Adipose tissue (tissue), 3 donors: ENCODE measurements around the gene ID4. TPM values are rescaled to one million over a fixed set of nuclear protein-coding genes. Genes with fewer than 3 reads are reported as not detected.
"Not testable (repeated sequence)": the region's sequence is repeated elsewhere in the genome, so short reads cannot be mapped to it uniquely, and the experiment has no call there.

Experiments used
- H3K27ac ChIP-seq: one replicate; pipeline ENCODE4 v1.5.1; 2013; ENCODE audit warnings: low read depth, low read length
- WGBS, 3 donors: extraction: QIAGEN DNeasy Blood & Tissue Kit; methylation state at CpG; one replicate each; pipeline ENCODE4 v1.1.7; 2013; 5-methylcytosine and 5-hydroxymethylcytosine counted together
- polyA plus RNA-seq, 3 donors: library from polyadenylated mRNA; stranded (reverse); fragments of 200-250 nt; gene quantifications; one replicate each; pipeline ENCODE4 v1.2.3, GENCODE V29; 2013
- donor health status: healthy with polysubstance abuse.
- donor health status: Bipolar disorder and iron deficiency.
- donor health status: healthy.

ID4 gene
- polyA plus RNA-seq, 3 donors = 19.2 to 86.0 (median 34.0) TPM

DNA sequence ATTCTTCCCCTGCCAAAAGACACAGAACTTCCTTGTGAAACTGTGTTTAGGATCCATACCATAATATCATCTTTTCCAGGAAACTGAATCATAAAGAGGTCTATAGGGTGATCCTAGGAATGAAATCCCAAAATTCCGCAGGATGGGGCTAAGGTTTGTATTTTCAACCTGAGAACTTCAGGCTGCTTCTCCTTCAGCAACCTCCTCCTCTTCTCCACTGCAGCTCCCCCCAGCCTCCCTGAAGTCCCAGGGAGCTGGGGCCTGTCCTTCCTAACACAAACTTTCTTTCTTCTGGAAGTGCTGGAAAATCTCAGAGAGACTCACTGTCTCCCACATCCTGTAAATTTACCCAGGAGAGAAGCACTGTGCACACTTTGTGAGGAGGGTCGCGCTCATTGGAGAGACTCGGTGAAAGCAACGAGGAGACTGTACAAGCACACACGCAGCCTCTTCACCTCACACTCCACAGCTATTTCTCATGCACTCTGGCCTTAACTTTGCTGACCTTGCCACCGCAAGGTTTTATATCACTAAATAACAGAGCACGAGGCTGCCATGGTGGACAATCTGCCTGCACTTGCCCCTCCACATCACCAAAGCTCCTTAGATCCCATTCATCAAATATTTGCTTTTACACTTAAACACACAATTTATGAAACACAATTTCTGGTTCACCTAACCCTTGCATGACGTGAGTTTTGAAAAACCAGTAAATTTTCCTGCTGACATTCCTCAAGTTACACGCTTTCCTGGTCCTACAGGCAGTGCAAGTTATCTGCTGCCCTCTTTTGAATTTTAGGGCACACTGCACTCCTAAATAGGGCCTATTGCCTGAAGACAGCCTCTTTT is 14.3 kb downstream of the ID4 start:
- WGBS, 3 donors = 30 to 46% (median 34%) methylated on average over 10 of the region's 10 CpGs
- H3K27ac ChIP-seq = no peak overlapping the region

DNA sequence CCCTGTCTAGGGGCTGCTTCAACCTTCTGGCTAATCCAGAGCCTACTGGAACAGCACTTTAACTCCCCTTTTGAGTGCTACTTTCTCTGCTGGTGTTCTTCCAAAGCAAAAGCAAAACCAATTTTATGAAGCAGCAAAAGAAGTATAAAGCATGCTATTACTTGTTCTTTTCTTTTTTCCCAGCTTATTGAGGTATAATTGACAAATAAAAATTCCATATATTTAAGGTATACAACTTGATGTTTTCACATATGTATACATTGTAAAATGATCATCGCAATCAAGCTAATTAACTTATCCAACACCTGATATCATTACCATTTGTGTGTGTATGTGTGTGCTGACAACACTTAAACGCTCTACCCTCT is 14.9 kb downstream of the ID4 start:
- H3K27ac ChIP-seq = no peak overlapping the region

DNA sequence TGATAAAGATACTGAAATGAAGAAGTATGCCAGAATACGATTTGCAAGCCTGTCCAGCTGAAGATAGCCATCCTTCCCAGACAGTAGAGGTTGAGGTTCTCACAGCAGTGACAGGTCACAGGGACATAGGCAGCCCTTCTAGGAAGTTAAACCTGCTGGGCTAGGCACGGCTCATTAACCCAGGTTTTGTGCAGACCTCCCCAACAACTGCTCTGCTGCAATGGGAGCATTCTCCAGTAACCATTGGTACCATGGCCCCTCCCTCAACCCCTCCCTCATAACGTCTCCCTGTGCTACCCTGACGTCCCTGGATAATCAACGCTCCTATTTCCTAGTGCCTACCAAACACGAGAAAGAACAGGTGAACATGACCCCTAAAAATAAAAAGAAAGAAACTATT is 15.8 kb downstream of the ID4 start:
- WGBS, 3 donors = 75 to 79% (median 78%) methylated on average over 6 of the region's 6 CpGs
- no peak overlapping the region for H3K27ac ChIP-seq

More for the DNA sequence above, 14.9 kb downstream of the ID4 start:
- WGBS, 3 donors = 82 to 94% (median 92%) methylated on average over 2 of the region's 2 CpGs

DNA sequence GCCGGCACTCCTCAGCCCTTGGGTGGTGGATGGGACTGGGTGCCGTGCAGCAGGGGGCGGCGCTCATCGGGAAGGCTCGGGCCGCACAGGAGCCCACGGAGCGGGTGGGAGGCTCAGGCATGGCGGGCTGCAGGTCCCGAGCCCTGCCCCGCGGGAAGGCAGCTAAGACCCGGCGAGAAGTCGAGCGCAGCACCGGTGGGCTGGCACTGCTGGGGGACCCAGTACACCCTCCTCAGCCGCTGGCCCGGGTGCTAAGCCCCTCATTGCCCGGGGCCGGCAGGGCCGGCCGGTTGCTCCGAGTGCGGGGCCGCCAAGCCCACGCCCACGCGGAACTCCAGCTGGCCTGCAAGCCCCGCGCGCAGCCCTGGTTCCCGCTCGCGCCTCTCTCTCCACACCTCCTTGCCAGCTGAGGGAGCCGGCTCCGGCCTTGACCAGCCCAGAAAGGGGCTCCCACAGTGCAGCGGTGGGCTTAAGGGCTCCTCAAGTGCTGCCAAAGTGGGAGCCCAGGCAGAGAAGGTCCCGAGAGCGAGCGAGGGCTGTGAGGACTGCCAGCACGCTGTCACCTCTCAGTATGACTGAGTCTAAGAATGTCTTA is 17.3 kb downstream of the ID4 start:
- WGBS, 3 donors = 94 to 97% (median 95%) methylated on average over 40 to 43 of the region's 43 CpGs
- H3K27ac ChIP-seq = not testable (repeated sequence)

DNA sequence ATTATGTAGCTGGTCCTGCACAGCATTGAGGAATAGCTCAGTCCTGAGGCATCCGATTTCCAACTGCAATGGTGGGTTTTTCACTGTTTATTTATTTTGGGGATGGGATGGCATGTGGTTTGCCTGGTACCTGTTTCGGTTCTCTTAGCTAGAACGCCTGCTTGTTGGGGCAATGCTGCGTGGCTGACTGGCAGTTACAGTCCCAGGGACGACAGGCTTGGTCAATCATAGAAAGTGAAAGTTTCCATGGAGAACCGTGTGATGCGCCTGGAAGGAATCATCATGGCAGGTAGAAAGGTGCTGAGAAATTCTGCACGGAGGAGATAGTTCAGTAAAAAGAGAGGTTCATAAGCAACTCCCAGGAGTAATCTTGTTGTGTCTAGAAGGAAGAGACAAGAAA is 18.4 kb downstream of the ID4 start:
- WGBS, 3 donors = 88 to 89% (median 89%) methylated on average over 8 of the region's 8 CpGs
- H3K27ac ChIP-seq = no peak overlapping the region

DNA sequence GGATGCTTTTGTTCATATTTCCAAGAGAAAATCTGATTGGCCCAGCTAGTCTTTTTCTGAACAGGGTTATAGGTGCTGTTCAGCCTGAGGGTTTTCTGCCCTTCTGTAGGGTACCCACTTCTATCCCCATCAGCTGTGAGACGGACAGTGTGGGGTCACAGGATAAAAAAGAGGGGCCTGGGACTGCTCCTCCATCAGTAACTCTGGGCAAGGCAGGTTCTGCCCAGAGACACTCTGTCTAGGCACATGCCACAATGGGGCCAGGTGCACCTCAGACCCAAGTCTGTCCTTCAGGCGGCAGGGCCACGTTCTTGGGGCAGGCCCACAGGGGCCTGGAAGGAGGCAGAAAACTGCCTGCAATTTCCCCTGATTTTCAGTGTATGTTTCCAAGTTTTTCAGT is 20.0 kb downstream of the ID4 start:
- 93 to 100% (median 99%) methylated on average over 3 of the region's 3 CpGs for WGBS, 3 donors
- H3K27ac ChIP-seq = no peak overlapping the region

DNA sequence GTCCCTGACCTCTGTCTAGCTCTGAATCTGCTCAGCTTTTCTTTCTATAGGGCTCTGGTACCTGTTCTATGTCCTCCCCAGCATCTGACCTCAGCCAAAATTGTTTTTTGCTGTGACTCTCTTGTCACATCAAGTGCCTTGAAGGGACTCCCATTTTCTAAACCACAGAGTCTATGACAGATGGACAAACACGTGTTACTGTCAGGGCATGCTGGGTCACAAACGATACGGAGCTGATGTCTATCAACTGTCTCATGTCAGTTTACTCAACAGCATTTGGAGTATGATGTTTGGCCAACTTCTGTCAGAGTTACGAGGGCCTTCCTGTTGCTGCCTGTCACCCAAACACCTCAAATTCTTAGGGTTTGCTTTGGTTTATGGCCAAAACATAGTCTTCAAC is 20.5 kb downstream of the ID4 start:
- no peak overlapping the region for H3K27ac ChIP-seq
- WGBS, 3 donors = 80 to 88% (median 84%) methylated on average over 4 of the region's 4 CpGs

DNA sequence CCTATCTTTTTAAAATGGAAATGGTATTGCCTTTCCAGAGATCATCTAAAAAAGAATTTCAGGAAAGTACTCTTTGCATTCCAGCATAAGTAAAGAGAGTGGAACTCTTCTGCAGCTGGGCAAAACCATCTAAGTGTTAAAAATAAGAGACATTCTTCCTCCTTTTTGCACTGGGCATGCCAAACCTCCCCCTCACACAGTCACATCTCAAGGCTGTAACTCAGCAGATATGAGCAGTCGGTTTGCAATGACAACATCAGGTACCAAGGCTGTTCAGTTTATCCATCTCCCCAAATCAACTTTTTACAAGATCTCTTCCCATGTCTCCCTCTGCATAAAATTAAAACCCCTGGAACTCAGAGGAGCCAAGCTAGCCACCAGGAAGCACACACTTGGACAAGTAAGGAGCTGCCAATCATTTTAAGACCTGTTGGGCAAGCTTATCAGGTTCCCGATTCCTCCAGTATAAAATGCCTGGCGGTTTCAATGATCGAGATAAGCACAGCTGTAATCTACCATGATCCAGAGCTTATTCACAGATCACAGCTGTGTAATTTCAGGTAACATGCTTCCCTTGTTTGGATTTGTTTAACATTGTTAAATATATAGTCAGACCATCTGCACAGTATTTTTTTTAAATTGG is 23.2 kb downstream of the ID4 start:
- 19 to 66% (median 57%) methylated on average over 4 of the region's 4 CpGs for WGBS, 3 donors
- no peak overlapping the region for H3K27ac ChIP-seq

DNA sequence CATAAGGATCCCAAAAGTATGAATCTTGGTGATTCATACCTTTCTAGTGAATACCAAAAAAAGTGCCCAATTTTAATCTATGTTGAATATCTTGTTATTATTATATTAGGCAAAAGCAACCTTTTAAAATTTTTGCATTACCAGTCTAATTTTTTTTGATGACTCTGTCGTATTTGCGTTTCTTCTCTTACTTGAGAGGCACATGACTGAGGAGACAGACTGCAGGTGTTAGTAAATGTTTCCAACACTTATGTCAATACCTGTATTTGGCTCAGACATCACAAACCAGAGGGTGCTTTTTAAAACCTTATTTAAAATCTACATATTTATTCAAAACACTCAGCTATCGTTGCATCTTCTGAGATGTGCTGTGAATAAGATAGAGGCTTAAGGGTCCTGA is 27.1 kb downstream of the ID4 start:
- no peak overlapping the region for H3K27ac ChIP-seq
- 49 to 89% (median 87%) methylated on average over 3 of the region's 3 CpGs for WGBS, 3 donors

DNA sequence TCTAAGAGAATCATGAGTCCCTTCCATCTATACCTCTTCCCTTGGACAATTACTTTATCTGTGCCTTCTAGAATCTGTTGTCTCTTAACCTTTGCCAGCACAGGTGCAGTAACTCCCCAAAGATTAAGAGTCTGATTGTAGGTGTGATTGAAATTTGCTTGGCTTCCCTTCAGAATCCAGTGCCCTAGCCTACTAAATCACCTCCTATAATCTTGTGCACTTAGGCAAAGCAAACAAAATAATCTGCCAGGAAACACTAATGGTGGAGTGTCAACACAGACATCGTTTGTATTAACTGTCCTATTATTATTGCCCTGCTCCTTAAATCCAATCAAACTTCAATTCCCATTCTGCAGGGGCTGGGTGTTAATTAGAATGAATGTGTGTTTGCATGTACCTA is 28.0 kb downstream of the ID4 start:
- H3K27ac ChIP-seq = no peak overlapping the region
- WGBS, 3 donors = 9 to 57% (median 48%) methylated on average over 1 of the region's 1 CpG

DNA sequence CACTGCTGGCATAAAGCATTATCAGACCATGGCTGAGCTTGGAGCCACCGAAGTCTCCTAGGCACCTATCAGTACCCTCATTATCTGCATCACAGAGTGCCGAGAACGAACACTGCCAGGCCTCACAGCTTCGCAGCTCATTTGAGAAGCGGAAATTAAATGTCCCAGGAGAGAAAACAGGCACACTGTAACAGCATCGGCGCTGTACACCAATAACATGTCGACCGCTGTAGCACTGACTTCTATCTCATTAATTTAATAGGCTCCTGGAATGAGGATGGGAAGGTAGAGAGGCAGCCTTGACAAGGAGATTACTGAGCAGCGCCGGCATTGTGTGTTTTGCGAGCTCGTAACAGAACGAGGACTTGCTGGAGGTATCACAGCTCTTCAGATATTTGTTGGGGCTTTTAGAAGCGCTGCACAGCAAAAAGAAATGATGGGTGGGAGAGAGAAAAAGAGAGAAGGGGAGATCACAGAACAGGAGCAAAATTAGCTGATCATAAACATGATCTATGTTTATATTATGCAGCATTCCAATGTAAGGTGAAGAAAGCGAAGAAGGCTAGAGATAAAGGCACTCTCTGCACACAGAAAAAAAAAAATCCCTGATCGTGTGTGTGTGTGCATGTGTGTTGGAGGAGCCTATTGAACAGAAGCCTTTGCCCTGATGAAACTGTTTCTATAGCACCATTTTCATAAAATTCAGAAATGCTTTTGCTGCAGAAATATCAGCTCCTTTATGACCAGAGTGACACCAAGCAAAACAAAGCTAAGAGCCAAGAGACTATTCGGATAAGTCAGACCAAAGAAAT is 29.2 kb downstream of the ID4 start:
- 73 to 79% (median 74%) methylated on average over 18 of the region's 18 CpGs for WGBS, 3 donors
- no peak overlapping the region for H3K27ac ChIP-seq

DNA sequence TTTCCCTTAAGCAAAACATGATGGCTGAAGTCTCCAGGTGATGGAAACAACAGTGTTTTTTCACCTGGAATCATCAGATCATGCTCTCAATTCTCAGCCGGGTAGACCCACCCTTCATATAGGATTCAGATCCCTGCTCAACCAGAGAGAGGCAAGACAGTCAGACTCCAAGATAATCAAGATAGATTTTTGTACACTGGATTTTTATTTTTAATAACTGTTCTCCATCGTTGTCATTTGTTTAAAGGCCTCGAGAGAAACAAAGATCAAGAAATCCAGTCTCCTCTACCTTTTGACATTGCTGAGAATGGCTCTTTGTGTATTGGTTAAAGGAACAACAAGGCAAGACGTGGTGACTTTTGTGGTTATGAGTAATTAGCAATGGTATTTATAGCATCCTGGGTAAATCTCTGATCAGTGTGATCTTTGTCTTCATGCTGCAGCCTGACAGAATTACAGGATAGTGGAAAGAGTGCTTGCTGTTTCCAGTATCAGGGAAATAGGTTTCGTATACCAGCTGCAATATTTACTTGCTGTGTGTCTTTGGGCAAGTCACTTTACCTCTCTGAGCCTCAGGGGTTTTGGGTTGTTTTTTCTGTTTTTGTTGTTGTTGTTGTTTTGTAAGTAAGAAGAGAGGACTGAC is 29.9 kb downstream of the ID4 start:
- 69 to 85% (median 78%) methylated on average over 5 of the region's 5 CpGs for WGBS, 3 donors
- H3K27ac ChIP-seq = no peak overlapping the region

DNA sequence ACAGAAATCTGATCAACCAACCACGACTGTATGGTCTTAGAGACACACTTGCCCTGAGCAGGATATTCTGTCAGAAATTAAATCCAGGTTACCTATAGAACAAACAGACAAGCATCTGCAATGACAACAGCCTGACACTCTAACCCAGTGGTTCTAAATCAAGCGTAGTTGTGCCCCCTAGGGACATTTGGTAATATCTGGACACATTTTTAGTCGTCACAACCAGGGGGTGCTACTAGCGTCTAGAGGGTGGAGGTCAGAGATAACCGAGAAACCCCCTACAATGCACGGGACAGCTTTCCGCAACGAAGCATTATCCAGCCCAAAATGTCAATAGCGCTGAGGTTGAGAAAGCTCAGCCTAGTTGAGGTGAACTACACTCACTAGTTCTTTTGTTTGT is 32.3 kb downstream of the ID4 start:
- H3K27ac ChIP-seq = no peak overlapping the region
- WGBS, 3 donors = 74 to 94% (median 84%) methylated on average over 9 of the region's 9 CpGs

DNA sequence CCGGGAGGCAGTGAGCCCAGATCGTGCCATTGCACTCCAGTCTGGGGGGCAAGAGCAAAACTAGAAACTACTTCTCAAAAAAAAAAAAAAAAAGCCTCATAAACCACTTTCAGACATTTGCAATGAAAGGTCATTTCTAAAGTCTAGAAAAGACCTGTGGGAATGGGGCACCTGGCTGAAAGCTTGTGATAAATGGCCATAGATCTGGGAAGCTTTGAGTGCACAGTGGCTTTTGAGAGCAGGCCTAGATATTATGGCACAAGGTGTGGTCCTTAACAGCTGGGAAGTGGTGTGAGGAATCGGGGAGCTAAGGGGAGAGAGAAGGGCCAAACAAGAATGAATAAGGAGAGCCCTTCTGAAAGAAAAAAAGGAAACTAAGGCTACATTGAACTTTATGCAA is 33.2 kb downstream of the ID4 start:
- WGBS, 3 donors = 46 to 95% (median 87%) methylated on average over 3 of the region's 3 CpGs
- no peak overlapping the region for H3K27ac ChIP-seq

DNA sequence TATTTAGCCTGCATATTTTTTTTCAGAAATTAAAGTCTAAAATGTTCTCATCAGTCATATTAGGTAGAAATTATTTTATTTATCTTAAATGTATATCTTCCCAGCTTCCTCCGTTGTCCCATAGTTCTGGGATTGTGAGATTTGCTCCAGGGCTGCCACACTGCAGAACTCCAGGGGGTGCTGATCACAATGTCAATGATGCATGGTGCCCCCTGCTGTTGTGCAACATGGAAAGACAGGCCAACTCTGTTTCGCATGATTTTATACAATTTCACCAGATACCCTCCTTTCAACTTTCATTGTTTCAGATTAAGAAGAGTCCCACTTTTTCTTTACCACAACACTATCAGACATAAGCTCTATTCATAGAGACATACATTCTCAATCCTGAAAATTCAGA is 35.9 kb downstream of the ID4 start:
- H3K27ac ChIP-seq = no peak overlapping the region
- WGBS, 3 donors = 67 to 71% (median 69%) methylated on average over 2 of the region's 2 CpGs

DNA sequence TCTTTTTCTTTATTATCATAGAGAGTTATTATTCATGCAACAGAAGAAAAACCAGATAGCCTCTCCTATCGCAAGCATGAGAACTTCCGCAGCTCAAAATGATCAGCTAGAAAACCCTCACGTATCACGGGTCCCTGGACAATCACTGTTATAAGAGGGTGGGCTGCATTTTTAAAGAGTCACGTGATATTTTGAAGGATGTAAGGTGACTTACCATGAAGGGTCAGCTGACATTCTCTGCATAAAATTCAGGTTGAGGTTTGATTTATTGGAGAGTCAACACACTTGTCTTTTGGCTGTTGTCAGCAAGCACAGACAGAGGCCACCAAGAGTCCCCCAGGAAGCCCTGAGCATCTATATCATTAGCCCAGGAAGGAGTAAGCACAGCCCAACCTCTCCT is 39.5 kb downstream of the ID4 start:
- no peak overlapping the region for H3K27ac ChIP-seq
- WGBS, 3 donors = 85 to 95% (median 89%) methylated on average over 5 of the region's 5 CpGs

DNA sequence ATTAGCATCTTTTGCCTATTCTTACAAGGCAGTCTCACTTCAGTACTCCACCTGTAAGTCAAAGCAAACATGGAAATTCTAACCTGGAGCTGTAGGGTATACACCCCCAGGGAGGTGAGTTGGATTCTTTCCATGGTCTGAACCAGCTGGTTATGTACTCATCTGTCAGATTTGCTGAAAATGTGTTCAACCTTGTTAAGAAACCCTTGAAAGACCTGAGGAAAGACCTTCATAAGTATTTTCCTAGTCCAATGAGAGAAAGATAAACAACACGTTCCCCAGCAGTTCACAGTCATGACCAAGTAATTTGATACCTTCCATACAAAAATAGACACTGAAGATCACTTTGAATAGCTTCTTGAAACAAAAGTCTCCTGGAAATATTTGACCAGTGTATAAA is 42.5 kb downstream of the ID4 start:
- WGBS, 3 donors = 38 to 57% (median 44%) methylated on average over 1 of the region's 1 CpG
- no peak overlapping the region for H3K27ac ChIP-seq

DNA sequence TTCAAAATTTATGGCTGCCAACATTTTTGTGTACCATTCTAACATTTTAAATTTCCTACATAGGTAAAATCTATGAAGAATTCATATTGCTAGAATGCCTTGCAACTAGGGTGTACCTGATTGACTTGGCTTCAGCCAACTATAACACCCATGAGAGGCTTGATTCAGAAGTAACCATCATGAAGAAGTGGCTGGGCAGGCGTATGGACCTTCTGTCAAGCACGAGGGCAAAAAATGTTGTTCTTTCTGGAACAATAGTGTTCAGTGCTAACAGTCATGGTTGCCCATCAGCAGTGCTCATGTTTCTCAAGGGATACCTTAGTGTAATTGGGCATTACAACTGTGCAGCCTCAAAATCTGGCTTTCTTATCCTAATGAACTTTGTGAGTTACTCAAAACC is 42.9 kb downstream of the ID4 start:
- WGBS, 3 donors = 66 to 80% (median 75%) methylated on average over 2 of the region's 2 CpGs
- H3K27ac ChIP-seq = no peak overlapping the region
